HepG2 (cell line): Measurements from ENCODE around the gene ASPRV1. TPM values are rescaled to one million over a fixed set of nuclear protein-coding genes. Genes with fewer than 3 reads are reported as not detected.

Experiments
- KLF11 ChIP-seq: IDR thresholded peaks from 2 replicates; pipeline ENCODE4 v1.6.1; 2016; ENCODE audit warnings: missing compliant biosample characterization
- MTERF4 ChIP-seq: sonication (generic); formaldehyde crosslinking; IDR thresholded peaks from 2 replicates; pipeline ENCODE4 v1.8.0; 2023; ENCODE audit warnings: mild to moderate bottlenecking, missing genetic modification reagents
- NCOA5 ChIP-seq: sonication (generic); formaldehyde crosslinking; IDR thresholded peaks from 2 replicates; pipeline ENCODE4 v1.4.0; 2020; ENCODE audit warnings: missing genetic modification reagents
- NFAT5 ChIP-seq: sonication (generic); formaldehyde crosslinking; IDR thresholded peaks from 2 replicates; pipeline ENCODE4 v1.4.0; 2020; ENCODE audit warnings: missing genetic modification reagents
- NFKB2 ChIP-seq: sonication (generic); formaldehyde crosslinking; IDR thresholded peaks from 2 replicates; pipeline ENCODE4 v1.4.0; 2020; ENCODE audit warnings: missing genetic modification reagents, borderline replicate concordance
- REPIN1 ChIP-seq: sonication (generic); formaldehyde crosslinking; IDR thresholded peaks from 2 replicates; pipeline ENCODE4 v1.8.0; 2022; ENCODE audit warnings: missing genetic modification reagents, low read depth, mild to moderate bottlenecking, borderline replicate concordance
- SRSF1 ChIP-seq: fragments of 200-400 bp; formaldehyde crosslinking; optimal IDR thresholded peaks from 2 replicates; pipeline ENCODE3; 2017; ENCODE audit warnings: mild to moderate bottlenecking, low read depth, low read length, moderate library complexity
- SRSF4 ChIP-seq: fragments of 200-400 bp; formaldehyde crosslinking; IDR thresholded peaks from one replicate; pipeline ENCODE4 v1.6.1; 2018; ENCODE audit warnings: mild to moderate bottlenecking, low read depth, low read length, moderate library complexity; ENCODE audit not compliant: poor library complexity, severe bottlenecking
- TBX2 ChIP-seq: sonication (generic); formaldehyde crosslinking; IDR thresholded peaks from 2 replicates; pipeline ENCODE4 v1.5.0; 2020; ENCODE audit warnings: missing genetic modification reagents, mild to moderate bottlenecking, borderline replicate concordance
- ZNF276 ChIP-seq: sonication (generic); formaldehyde crosslinking; IDR thresholded peaks from 2 replicates; pipeline ENCODE4 v1.4.0; 2020; ENCODE audit warnings: mild to moderate bottlenecking, low read depth, missing genetic modification reagents
- ZNF501 ChIP-seq: sonication (generic); formaldehyde crosslinking; IDR thresholded peaks from 2 replicates; pipeline ENCODE4 v1.5.1; 2020; ENCODE audit warnings: mild to moderate bottlenecking, moderate library complexity, missing genetic modification reagents
- ZNF598 ChIP-seq: sonication (generic); formaldehyde crosslinking; IDR thresholded peaks from 2 replicates; pipeline ENCODE4 v1.5.1; 2020; ENCODE audit warnings: mild to moderate bottlenecking, missing genetic modification reagents, borderline replicate concordance
- ZNF800 ChIP-seq: sonication (generic); formaldehyde crosslinking; IDR thresholded peaks from 2 replicates; pipeline ENCODE4 v1.4.0; 2020; ENCODE audit warnings: missing genetic modification reagents
- ZNF816 ChIP-seq: sonication (generic); formaldehyde crosslinking; IDR thresholded peaks from 2 replicates; pipeline ENCODE4 v1.8.0; 2022; ENCODE audit warnings: missing genetic modification reagents, mild to moderate bottlenecking, borderline replicate concordance
- ZUFSP ChIP-seq: sonication (generic); formaldehyde crosslinking; IDR thresholded peaks from 2 replicates; pipeline ENCODE4 v1.9.0; 2021; ENCODE audit warnings: missing genetic modification reagents, mild to moderate bottlenecking, borderline replicate concordance
- polyA plus RNA-seq, 8 experiments: library from polyadenylated mRNA; depleted of rRNA in 3 of 8; stranded (reverse) in 7 of 8; unstranded in 1 of 8; fragments of >200 nt; fragmentation: Illumina TruSeq in 4 of 8; extraction: Trizol in 4 of 8; gene quantifications; 2 replicates each; pipeline versions ENCODE4 v1.2.1 to v1.2.3, GENCODE V29; 2011 to 2016; ENCODE audit warnings: low read depth in 4 of 8, missing spikeins in 1 of 8, mixed read lengths in 1 of 8; ENCODE audit not compliant: insufficient read depth in 1 of 8
- total RNA-seq, 5 experiments: library from RNA; depleted of rRNA; stranded (reverse); fragments of >200 nt; fragmentation: Illumina TruSeq; extraction: Trizol; gene quantifications; 2 replicates each; pipeline ENCODE4 v1.2.3, GENCODE V29; 2016; ENCODE audit warnings: low read depth in 1 of 5

Gene ASPRV1
- total and polyA plus RNA-seq, 2 of the 13 experiments (the other 11 are each of a cell fraction or from before 2014, with no cell fraction given), result 0.40 to 0.48 TPM

- TF ChIP-seq ZNF276 (CRISPR knock-in tag) (0 out of 2 replicates have a peak, but pooled peaks have one; percentile 43), ZNF800 (CRISPR knock-in tag) (no peak), NFAT5 (no peak), MTERF4 (CRISPR knock-in tag) (no peak), NCOA5 (CRISPR knock-in tag) (no peak), ZNF598 (CRISPR knock-in tag) (no peak), SRSF4 (no peak), ZNF816 (CRISPR knock-in tag) (no peak), ZNF501 (CRISPR knock-in tag) (peak; percentile 71; the same call in 1 of the 2 replicates), SRSF1 (no peak), TBX2 (CRISPR knock-in tag) (no peak), KLF11 (CRISPR knock-in tag) (peak; percentile 53; the same call in 1 of the 2 replicates), NFKB2 (CRISPR knock-in tag) (peak; percentile 53; the same call in 1 of the 2 replicates), REPIN1 (CRISPR knock-in tag) (0 out of 2 replicates have a peak, but pooled peaks have one; percentile 33), ZUFSP (CRISPR knock-in tag) (no peak)
Measured at GRCh38 chr2:69969126-69969983, 7.9 kb upstream of the ASPRV1 start (continued).
